GM23248 (cell line): ENCODE data around the gene GAS2L1. TPM values are rescaled to one million over a fixed set of nuclear protein-coding genes. Genes with fewer than 3 reads are reported as not detected.
A peak's percentile ranks its signal among the peaks of the same experiment; 100 is the strongest.

Experiments used
- DNase-seq: peaks from one replicate; pipeline ENCODE4 v3.0.0-alpha.2; 2015
- H2AFZ ChIP-seq: fragments of 200-600 bp; sonication (generic); 2 replicates; pipeline ENCODE4 v1.6.1; 2016; ENCODE audit warnings: antibody characterized with exemption
- H3F3A ChIP-seq: fragments of 200-600 bp; sonication (generic); 2 replicates; pipeline ENCODE4 v1.6.1; 2016; ENCODE audit warnings: mild to moderate bottlenecking, antibody characterized with exemption, mixed run types; ENCODE audit not compliant: insufficient read depth
- H3K27ac ChIP-seq: fragments of 200-600 bp; sonication (generic); 2 replicates; pipeline ENCODE4 v1.5.1; 2016; ENCODE audit warnings: mild to moderate bottlenecking
- H3K27me3 ChIP-seq: fragments of 200-600 bp; sonication (generic); replicated peaks from 2 replicates; pipeline ENCODE4 v1.6.1; 2016; ENCODE audit warnings: mild to moderate bottlenecking; ENCODE audit not compliant: insufficient read depth
- H3K36me3 ChIP-seq: fragments of 200-600 bp; sonication (generic); 2 replicates; pipeline ENCODE4 v1.6.1; 2016; ENCODE audit warnings: low read depth, mild to moderate bottlenecking
- H3K4me1 ChIP-seq: fragments of 200-600 bp; sonication (generic); 2 replicates; pipeline ENCODE4 v1.6.1; 2016; ENCODE audit warnings: mild to moderate bottlenecking; ENCODE audit not compliant: insufficient read depth
- H3K4me2 ChIP-seq: fragments of 200-600 bp; sonication (generic); one replicate; pipeline ENCODE4 v1.6.1; 2016; ENCODE audit warnings: mild to moderate bottlenecking; ENCODE audit not compliant: unreplicated experiment
- H3K4me3 ChIP-seq: fragments of 200-600 bp; sonication (generic); 2 replicates; pipeline ENCODE4 v1.5.1; 2016; ENCODE audit warnings: mild to moderate bottlenecking
- H3K79me2 ChIP-seq: fragments of 200-600 bp; sonication (generic); 2 replicates; pipeline ENCODE4 v1.6.1; 2016; ENCODE audit warnings: mild to moderate bottlenecking; ENCODE audit not compliant: insufficient read depth
- H3K9ac ChIP-seq: fragments of 200-600 bp; sonication (generic); 2 replicates; pipeline ENCODE4 v1.6.1; 2016; ENCODE audit warnings: mild to moderate bottlenecking
- H3K9me2 ChIP-seq: fragments of 200-600 bp; sonication (generic); 2 replicates; pipeline ENCODE4 v1.6.1; 2016; ENCODE audit warnings: mixed run types, mild to moderate bottlenecking, moderate library complexity; ENCODE audit not compliant: insufficient read depth
- H3K9me3 ChIP-seq: fragments of 200-600 bp; sonication (generic); one replicate; pipeline ENCODE4 v1.6.1; 2017; ENCODE audit warnings: low read depth
- H4K20me1 ChIP-seq: fragments of 200-600 bp; sonication (generic); 2 replicates; pipeline ENCODE4 v1.6.0; 2016; ENCODE audit not compliant: insufficient read depth
- EZH2 ChIP-seq: fragments of 200-600 bp; sonication (generic); IDR thresholded peaks from 2 replicates; pipeline ENCODE4 v1.6.1; 2018; ENCODE audit warnings: antibody characterized with exemption, mild to moderate bottlenecking; ENCODE audit not compliant: insufficient read depth, poor library complexity, severe bottlenecking
- EZH2phosphoT487 ChIP-seq: fragments of 200-600 bp; sonication (generic); IDR thresholded peaks from 2 replicates; pipeline ENCODE4 v1.6.1; 2018; ENCODE audit warnings: antibody characterized with exemption, moderate library complexity, mild to moderate bottlenecking, low read depth; ENCODE audit not compliant: insufficient read depth
- WGBS, 2 experiments: methylation state at CpG; one replicate each; pipeline ENCODE4 v1.1.6; 2015 to 2017; ENCODE audit warnings: low lambda C conversion rate in 2 of 2, low coverage in 1 of 2; ENCODE audit errors: missing lambda C conversion rate in 2 of 2; 5-methylcytosine and 5-hydroxymethylcytosine counted together
- in situ Hi-C: fragments of 300-500 bp; cut with MboI; formaldehyde crosslinking; loops from 2 replicates; pipeline ENCODE4 v1.15.0; 2020
- polyA plus RNA-seq: library from polyadenylated mRNA; unstranded; fragments of >200 nt; fragmentation: Nextera tagmentation; extraction: Ambion mirVana; gene quantifications from 2 replicates; pipeline ENCODE4 v1.2.1, GENCODE V29; 2016
- total RNA-seq: library from RNA; depleted of rRNA; stranded (reverse); fragments of >200 nt; shearing (Covaris generic); gene quantifications from 2 replicates; pipeline ENCODE4 v1.2.3, GENCODE V29; 2014; rRNA removed

The GAS2L1 gene
- total RNA-seq: 23.7 and 26.3 TPM in 2 replicates
- polyA plus RNA-seq: 21.2 and 22.7 TPM in 2 replicates

DNA sequence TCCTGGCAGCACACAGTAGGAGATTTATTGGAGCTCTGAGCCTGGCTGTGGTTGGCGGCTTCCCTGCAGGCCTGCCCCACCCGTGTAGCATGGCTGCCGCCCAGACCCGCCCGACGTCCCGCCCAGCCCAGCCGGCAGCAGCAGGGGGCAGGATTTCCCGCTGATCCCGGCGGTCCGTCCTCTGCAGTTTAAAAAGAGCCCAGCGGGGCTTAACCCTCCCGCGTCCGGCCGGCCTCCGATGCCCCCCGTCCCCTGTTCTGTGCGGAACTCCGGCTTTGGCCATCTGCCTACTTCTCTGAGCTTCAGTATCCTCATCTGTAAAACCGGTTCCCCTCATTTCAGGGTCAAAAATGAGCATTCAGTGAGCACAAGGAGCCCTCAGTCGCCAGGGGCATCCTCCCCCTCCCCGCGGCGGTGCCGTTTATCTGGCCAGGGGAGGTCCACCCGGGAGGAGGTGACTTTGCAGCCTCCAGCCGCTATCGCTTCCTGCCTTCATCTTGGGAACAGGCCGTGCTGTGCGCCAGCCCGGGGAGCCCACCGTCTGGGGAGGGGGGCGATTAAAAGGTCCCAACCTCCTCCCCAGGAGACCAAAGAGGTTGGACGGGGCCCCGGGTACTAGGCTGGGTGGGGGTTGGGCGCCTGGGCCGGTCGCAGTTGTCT, at the start of gene GAS2L1:
TSS of gene GAS2L1 (plus strand) at position 476 of the 660 bp plus-strand sequence. CDS start 1,456 bp downstream, outside the sequence.
- DNase-seq: peak; percentile 94
- Histone ChIP-seq H3K4me2 (peak within 1 kb of the TSS; percentile 96), H3K9me2 (no peaks in the 10 kb centered on the region), H4K20me1 (no peaks in the 10 kb centered on the region), H3K27ac (peak within 1 kb of the TSS; percentile 51), H3K9me3 (no peaks in the 10 kb centered on the region), H2AFZ (peak within 1 kb of the TSS; percentile 98), H3K27me3 (no peaks in the 10 kb centered on the region), H3K4me3 (peak within 1 kb of the TSS; percentile 87), H3K79me2 (peaks cover 24% of the 10 kb centered on the region), H3F3A (peaks cover 3% of the 10 kb centered on the region), H3K36me3 (no peaks in the 10 kb centered on the region), H3K9ac (peak within 1 kb of the TSS; percentile 84), H3K4me1 (peaks cover 16% of the 10 kb centered on the region)
- 0 to 1% methylated on average over 26 to 40 of the region's 40 CpGs for WGBS, 2 experiments
- in situ Hi-C loops: no loop called here
- TF ChIP-seq EZH2phosphoT487 (no peak), EZH2 (no peak)

GRCh38 chr22:29257751-29258181, 48.7 kb upstream of the GAS2L1 start:
- DNase-seq: no peak
- Histone ChIP-seq H3K4me3 (no peak overlapping the region), H3K36me3 (no peaks in the 10 kb centered on the region), H3K79me2 (no peaks in the 10 kb centered on the region), H3K4me2 (no peak overlapping the region), H3K9me2 (no peaks in the 10 kb centered on the region), H3K27ac (no peak overlapping the region), H3K9ac (no peak overlapping the region), H3F3A (no peaks in the 10 kb centered on the region), H3K27me3 (no peaks in the 10 kb centered on the region), H4K20me1 (no peaks in the 10 kb centered on the region), H2AFZ (no peak overlapping the region), H3K4me1 (no peaks in the 10 kb centered on the region), H3K9me3 (no peaks in the 10 kb centered on the region)
- no peak for TF ChIP-seq EZH2phosphoT487
- TF ChIP-seq EZH2: no peak
- WGBS, 2 experiments: 70 to 85% methylated on average over 7 to 8 of the region's 8 CpGs
- in situ Hi-C loops: no loop called here

GRCh38 chr22:29258407-29259252, 47.8 kb upstream of the GAS2L1 start:
- WGBS, 2 experiments: 93 to 94% methylated on average over 14 to 17 of the region's 17 CpGs
- H3K4me2 ChIP-seq: no peak overlapping the region
- no peaks in the 10 kb centered on the region for H3F3A ChIP-seq
- no peak for DNase-seq
- no peaks in the 10 kb centered on the region for H4K20me1 ChIP-seq
- no peaks in the 10 kb centered on the region for H3K27me3 ChIP-seq
- TF ChIP-seq EZH2phosphoT487 (no peak), EZH2 (no peak)
- no peaks in the 10 kb centered on the region for H3K4me1 ChIP-seq
- no peaks in the 10 kb centered on the region for H3K9me3 ChIP-seq
- H3K36me3 ChIP-seq: no peaks in the 10 kb centered on the region
- H3K9me2 ChIP-seq: no peaks in the 10 kb centered on the region
- H3K9ac ChIP-seq: no peak overlapping the region
- in situ Hi-C loops: no loop called here
- H3K79me2 ChIP-seq: no peaks in the 10 kb centered on the region
- no peak overlapping the region for H2AFZ ChIP-seq
- no peak overlapping the region for H3K27ac ChIP-seq
- H3K4me3 ChIP-seq: no peak overlapping the region

DNA sequence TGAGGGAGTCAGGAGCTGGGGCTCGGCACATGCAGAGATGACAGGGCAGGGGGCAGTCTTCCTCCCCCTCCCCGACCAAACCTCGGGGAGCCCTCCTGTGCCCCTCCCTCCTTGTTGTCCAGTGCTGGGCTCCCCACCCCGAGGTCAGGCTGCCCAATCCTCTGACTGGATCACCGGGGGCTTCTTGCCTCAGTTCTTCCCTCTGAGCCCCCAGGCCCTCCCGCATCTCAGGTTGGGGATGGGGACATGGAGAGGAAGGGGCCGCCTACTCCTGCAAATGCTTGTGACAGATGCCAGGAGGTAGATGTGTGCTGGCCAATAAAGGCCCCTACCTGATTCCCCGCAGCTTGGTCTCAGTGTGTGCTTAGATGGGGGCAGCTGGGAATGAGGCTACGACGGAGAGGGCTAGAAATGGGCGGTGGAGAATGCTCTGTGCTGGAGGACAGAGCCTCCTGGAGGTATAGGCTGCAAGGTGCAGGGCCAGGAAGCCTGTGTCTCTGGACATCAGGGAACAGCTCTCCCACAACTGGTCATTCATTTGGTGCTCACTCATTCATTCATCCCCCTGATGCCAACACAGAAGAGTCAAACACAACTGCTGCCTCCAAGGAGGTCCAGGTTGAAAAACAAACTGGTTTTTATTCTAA, 47.1 kb upstream of the GAS2L1 start:
- in situ Hi-C loops: no loop called here

More for the DNA sequence above, 47.1 kb upstream of the GAS2L1 start:
- Histone ChIP-seq H3F3A (no peaks in the 10 kb centered on the region), H2AFZ (no peak overlapping the region), H3K27ac (no peak overlapping the region), H3K4me3 (no peak overlapping the region), H3K4me1 (no peaks in the 10 kb centered on the region), H3K27me3 (no peaks in the 10 kb centered on the region), H3K36me3 (no peaks in the 10 kb centered on the region), H4K20me1 (no peaks in the 10 kb centered on the region), H3K9ac (no peak overlapping the region), H3K9me2 (no peaks in the 10 kb centered on the region), H3K9me3 (no peaks in the 10 kb centered on the region), H3K4me2 (no peak overlapping the region), H3K79me2 (no peaks in the 10 kb centered on the region)
- 64 to 68% methylated on average over 8 to 11 of the region's 11 CpGs for WGBS, 2 experiments
- TF ChIP-seq EZH2phosphoT487 (no peak), EZH2 (no peak)
- peak; percentile 15 for DNase-seq
